NCI-H226 (cell line): ENCODE results near the gene NDUFAF3.

Source experiments
- DNase-seq: peaks from one replicate; pipeline ENCODE4 v3.0.0-alpha.2; 2015

NDUFAF3 gene

DNA sequence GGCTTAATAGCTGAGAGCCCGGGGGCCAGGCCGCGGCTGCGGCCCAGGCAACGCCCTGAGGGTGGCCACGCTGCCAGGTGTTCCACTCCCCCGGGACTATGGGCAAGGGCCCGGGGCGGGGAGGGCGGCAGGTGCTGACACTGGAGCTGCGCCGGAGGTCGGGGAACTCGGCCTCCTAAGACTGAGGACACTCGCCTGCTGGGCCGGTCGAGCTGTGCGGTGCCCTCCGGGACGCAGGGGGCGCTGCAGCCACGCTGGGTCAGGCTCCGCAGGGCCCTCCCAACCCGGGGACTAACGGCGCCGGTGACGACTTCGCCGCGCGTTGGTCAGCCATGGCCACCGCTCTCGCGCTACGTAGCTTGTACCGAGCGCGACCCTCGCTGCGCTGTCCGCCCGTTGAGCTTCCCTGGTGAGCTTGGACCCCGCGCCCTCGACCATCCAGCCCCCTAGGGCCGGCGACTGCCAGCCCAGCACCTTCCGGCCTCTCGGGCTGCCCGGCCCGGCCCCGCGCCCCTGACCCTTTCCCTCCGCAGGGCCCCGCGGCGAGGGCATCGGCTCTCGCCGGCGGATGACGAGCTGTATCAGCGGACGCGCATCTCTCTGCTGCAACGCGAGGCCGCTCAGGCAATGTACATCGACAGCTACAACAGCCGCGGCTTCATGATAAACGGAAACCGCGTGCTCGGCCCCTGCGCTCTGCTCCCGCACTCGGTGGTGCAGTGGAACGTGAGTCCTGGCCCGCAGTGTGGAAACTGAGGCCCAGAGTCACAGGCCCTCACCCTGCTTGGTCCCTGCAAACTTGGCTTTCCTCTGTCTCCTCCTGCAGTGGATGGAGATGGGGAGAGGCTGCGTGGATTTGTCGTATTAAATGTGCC, at the start of gene NDUFAF3:
Gene NDUFAF3 (plus strand): TSS at position 309 of the 875 bp plus-strand sequence. CDS start 24 bp downstream, at position 333.
- peak; percentile 95 for DNase-seq

GRCh38 chr3:48974076-48974864, 47.7 kb upstream of the NDUFAF3 start:
- no peak for DNase-seq

- DNase-seq, result no peak
These were observed 42.5 kb upstream of the NDUFAF3 start for GRCh38 chr3:48979451-48979850.

DNA sequence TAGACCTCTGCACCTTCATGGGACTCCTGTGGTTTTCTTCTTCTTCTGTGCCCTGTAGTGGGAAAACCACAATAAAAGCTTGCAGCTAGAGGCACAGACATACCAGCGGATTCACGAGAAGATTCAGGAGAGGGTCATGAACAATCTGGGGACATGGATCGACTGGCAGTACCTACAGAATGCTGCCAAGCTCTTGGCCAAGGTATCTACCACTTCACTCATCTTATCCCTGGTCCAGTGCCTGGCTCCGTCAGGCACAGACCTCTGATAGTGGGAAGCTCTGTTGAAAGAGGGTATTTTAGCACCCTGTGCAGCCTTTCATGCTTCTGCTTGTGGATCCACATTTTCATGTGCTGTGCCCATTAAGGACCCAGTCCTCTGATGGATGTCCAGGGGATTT, 41.6 kb upstream of the NDUFAF3 start:
- no peak for DNase-seq

DNA sequence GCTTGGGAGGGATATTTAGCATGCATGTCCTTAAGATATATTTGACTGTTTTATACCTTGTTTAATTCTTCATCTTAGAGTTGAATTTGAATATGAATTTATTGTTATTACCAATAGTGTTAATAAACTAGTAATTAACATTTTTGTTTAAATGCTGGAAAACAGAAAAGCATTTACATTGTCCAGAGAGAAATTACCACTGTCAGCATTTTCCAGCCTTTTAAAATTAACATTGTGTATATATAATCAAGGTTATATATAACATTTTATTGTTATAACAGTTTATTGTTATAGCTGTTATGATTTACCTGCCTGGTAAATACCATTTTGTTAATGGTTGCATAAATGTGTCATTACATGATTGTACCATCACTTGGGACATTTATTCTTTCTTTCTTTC, 39.9 kb upstream of the NDUFAF3 start:
- no peak for DNase-seq

GRCh38 chr3:48982686-48983085, 39.2 kb upstream of the NDUFAF3 start:
- DNase-seq, result no peak

- no peak for DNase-seq
These were observed 38.8 kb upstream of the NDUFAF3 start for GRCh38 chr3:48983096-48983495.

DNA sequence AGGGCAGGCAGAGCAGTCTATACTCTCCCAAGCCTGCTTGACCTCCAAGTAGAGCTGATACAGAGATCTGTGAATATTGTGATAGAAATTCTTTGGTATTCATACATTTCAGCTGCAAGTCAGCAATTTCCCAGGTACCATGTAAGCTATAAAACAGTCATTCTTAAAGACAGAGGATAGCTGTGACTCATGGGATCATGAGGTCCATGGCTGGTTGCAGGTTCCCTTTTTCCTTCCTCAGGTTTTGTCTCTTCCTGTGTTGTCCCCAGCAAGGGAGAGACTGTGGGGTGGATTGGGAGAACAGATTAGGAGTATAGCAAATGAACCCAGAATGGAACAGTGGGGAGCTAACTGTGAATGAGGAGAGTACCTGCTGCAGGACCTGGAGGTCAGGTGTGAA, 37.3 kb upstream of the NDUFAF3 start:
- DNase-seq, result no peak

GRCh38 chr3:48985831-48986376, 36.0 kb upstream of the NDUFAF3 start:
- DNase-seq, result no peak

DNA sequence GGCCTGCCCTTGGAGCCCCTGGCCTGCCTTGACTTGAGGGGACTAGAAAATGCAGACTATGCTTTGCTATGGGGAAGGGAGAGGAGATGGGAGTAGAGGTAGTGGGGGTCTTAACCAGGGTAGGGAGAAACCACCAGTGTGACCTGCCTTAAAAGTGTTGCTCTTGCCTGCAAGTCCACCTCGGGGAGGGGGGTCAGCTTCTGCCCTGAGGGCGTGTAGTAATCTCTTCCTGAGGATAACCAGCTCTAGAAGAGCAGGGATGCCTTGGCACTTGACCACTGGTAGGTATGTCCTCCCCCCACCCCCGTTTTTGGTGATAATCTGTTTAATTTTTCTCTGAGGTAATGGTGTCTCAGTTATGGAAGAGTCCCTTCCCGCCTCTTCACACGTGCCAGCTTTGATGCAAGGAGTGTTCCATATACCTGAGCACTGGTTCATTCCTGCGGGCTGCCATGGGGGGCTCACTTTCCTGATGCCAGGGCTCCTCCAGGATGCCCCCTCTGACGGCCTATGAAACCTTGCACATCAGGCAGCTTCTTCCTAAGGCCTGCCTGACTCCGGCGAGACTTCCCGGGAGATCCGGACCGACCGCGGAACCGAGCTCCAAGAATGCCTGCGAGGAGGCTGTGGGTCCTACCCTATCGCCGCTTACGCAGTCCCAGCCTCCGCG, 32.7 kb upstream of the NDUFAF3 start:
- peak; percentile 28 for DNase-seq

- peak; percentile 98 for DNase-seq
These were observed 31.9 kb upstream of the NDUFAF3 start, which contains the start of gene P4HTM for GRCh38 chr3:48989796-48990635. TSS of gene P4HTM (plus strand) at chr3:48990241. CDS start at chr3:48990257, 16 bp downstream.

DNA sequence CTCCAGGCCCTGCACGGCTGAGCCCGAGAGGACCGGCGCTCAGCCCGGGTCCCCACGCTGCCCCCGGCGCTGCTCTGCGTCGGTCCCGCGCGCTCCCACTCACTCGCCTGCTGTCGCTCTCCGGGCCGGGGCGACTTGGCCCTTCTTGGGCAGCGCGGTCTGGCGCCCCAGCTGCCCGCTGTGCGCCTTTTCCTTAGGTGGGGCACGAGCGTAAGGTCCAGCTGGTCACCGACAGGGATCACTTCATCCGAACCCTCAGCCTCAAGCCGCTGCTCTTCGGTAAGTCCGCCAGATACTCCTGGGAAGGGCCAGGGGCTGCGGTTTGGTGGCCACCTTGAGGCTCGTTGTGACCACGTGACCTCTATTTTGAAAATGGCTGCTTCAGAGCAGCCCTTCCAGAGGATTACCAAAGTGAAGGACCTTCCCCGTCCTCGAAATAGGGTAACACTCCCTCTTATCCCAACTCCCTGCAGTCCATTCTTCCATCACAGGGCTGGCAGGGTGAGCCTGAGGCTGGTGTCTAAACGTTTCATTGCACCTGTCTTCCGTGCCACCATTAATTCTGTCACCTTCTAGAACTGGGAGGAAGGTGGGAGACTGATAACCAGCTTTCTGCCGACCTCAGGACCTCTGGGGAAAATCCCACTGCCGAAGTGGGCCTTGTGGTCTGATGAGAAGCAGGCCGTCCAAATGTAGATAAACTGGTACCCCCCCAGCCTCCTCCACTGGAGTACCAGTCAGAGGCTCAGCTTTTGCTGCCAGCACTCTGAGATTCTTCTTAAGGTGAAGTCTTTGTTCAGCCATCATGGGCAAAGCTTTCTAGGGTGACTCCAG, 31.1 kb upstream of the NDUFAF3 start:
- no peak for DNase-seq

GRCh38 chr3:48991851-48992545, 29.9 kb upstream of the NDUFAF3 start:
- DNase-seq, result no peak

GRCh38 chr3:48993834-48994233, 28.1 kb upstream of the NDUFAF3 start:
- DNase-seq, result no peak

GRCh38 chr3:48996640-48997039, 25.3 kb upstream of the NDUFAF3 start:
- no peak for DNase-seq

DNA sequence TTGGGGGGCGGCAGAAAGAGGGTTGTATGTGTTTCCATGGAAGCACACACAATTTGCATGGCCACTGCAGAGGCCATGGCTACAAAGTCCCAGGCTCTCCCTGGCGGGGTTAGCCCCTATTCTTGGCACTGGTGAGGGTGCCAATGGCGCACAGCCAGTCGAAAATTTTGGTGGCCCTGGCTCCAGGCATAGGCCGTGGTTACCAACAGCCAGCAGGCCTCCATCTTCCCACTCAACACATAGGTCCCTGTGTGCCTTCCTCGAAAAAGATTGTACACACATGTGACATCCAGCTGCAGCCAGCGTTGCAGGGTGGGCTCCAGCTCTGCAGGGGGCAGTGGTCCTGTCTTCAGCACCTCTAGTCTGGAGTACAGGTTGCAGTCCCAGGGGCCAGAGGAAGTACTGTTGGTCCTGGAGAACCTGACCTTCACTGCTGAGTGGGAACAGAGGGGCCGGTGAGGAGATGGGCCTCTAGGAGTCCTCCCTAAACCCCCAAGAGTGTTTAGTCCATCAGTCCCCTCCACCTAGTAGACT, 24.8 kb upstream of the NDUFAF3 start:
- no peak for DNase-seq

DNA sequence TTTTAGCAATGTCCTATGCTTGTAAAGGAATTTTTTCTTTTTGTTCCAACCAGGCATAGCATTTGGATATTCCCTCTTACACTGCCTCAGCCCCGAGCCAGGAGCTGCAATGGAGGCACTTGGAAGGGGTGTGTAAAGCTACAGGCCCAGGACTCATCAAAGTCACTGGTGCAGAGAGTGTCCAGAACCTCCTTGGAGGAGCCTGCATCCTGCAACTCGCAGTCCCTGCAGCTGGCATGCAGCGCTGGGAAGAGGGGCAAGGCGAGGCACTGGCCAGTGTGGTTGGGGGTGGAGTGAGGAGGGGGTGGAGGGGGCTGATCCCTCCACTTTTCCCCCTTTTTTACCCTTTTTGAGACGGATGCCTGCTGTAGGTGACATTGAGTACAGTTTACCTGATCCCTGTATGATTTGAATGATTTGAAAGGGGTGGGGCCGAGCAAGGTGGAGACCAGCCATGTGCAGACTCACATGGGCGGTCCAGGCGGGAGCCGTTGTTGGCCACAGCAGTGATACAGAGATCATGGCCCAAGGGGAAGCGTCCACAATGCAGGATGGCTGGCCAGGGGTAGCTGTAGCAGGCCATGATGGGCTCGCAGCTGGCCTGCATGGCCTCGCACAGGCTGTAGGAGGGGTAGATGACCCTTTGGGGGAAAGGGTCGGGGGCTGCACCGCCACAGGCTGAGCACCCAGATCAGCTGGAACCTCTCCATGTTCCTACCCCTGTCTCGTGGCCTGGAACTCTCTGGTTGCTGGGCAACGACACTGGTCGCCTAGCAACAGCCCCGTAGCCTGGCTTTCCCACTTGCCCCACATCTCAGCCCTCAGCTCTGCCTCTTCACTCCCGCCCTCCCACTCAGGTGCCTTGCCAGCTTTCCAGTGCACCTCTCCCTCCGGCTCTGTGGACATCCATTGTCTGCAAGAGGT, 23.9 kb upstream of the NDUFAF3 start:
- no peak for DNase-seq

DNA sequence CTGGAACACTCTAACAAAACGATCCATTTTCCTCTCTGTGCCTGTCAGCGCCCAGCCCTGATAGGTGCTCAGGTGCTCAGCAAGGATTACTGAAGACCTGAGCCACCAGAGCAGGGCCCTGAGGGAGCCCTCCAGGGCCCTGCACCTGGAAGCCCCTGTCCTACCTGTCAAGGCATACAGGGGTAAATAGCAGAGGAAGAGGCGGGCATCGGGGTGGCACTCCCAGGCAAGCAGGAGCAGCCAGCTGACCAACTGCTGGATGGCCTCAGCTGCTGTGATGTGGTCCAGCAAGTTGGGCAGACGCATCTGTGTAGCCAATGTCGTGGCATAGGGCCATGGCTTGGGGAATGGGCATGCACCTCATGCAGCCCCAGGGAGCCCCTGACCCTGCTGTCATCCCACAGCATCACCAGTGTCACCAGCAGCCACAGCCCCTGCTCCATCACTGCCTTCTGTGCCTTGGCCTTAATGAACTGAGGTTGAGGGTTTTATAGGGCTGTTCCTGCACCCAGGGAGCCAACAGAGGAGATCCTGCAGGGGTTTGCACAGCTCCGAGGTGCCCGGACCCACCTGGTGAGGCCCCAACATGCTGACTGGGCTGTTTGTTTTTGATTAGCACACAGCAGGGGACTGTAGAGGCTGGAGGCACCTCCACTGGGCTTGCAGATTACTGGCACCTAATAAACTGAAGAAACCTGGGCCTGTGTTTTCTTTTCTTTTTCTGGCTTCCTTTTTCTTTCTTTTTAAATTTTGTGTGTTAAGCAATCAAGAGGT, 22.6 kb upstream of the NDUFAF3 start:
- DNase-seq, result no peak
